ENCODE data around the gene KDM4B. TPM values are rescaled to one million over a fixed set of nuclear protein-coding genes. Genes with fewer than 3 reads are reported as not detected.

KDM4B gene
- total and polyA plus RNA-seq, 4 donors = 3.2 to 19.7 (median 12.9) TPM

- TF ChIP-seq EGR1 (IDR thresholded peaks at IDR 0.05; ENCODE audit: low read depth in 2 of 2) (no peak), FOXA1 (IDR thresholded peaks at IDR 0.05) (no peak), SP1 (IDR thresholded peaks at IDR 0.05) (no peak), REST (IDR thresholded peaks at IDR 0.05) (no peak)
- Histone ChIP-seq H3K4me3 (ENCODE audit: low read depth in 1 of 3, low read length in 3 of 3) (no peak overlapping the region), H3K27me3 (ENCODE audit: control insufficient read depth in 4 of 4, insufficient read depth in 4 of 4, low read length in 3 of 4) (no peaks in the 10 kb centered on the region), H3K27ac (ENCODE audit: low read depth in 1 of 2, low read length in 2 of 2) (no peak overlapping the region), H3K36me3 (ENCODE audit: control insufficient read depth in 4 of 4, insufficient read depth in 3 of 4, low read depth in 1 of 4, low read length in 3 of 4) (peaks cover 0 to 35% (median 20%) of the 10 kb centered on the region in 4 donors), H3K4me1 (ENCODE audit: control insufficient read depth in 4 of 4, insufficient read depth in 4 of 4, low read length in 3 of 4) (peaks cover under 1 to 17% (median 10%) of the 10 kb centered on the region in 4 donors), H3K9me3 (ENCODE audit: control insufficient read depth in 4 of 4, low read length in 3 of 4) (peaks cover 1 to 23% (median 14%) of the 10 kb centered on the region in 4 donors), H3K9ac (ENCODE audit: low read depth in 1 of 2, low read length in 2 of 2) (no peak overlapping the region)
- WGBS = over 99% methylated on average over 3 of the region's 3 CpGs
- no peak for DNase-seq (ENCODE audit: low spot score)
Measured at GRCh38 chr19:5098646-5099045, 129.7 kb downstream of the KDM4B start.

- WGBS = over 99% methylated on average over 5 of the region's 5 CpGs
- peaks cover 1 to 23% (median 14%) of the 10 kb centered on the region in 4 donors for H3K9me3 ChIP-seq (ENCODE audit: control insufficient read depth in 4 of 4, low read length in 3 of 4)
- H3K4me1 ChIP-seq (ENCODE audit: control insufficient read depth in 4 of 4, insufficient read depth in 4 of 4, low read length in 3 of 4) = peaks cover 4 to 28% (median 21%) of the 10 kb centered on the region in 4 donors
- TF ChIP-seq FOXA2 (IDR thresholded peaks at IDR 0.05) (no peak), REST (IDR thresholded peaks at IDR 0.05) (no peak), GABPA (IDR thresholded peaks at IDR 0.05 in 1 of 2, conservative IDR thresholded peaks at IDR 0.05 in 1 of 2) (no peak), RXRA (IDR thresholded peaks at IDR 0.05) (no peak), TAF1 (conservative IDR thresholded peaks at IDR 0.05) (no peak), CTCF (IDR thresholded peaks at IDR 0.05; ENCODE audit: low read depth, low read length, missing input control) (no peak)
- peaks cover 0 to 33% (median 20%) of the 10 kb centered on the region in 4 donors for H3K36me3 ChIP-seq (ENCODE audit: control insufficient read depth in 4 of 4, insufficient read depth in 3 of 4, low read depth in 1 of 4, low read length in 3 of 4)
- no peak for DNase-seq (ENCODE audit: low spot score)
- H3K9ac ChIP-seq (ENCODE audit: low read depth in 1 of 2, low read length in 2 of 2) = no peak overlapping the region
- no peak overlapping the region for H3K4me3 ChIP-seq (ENCODE audit: low read depth in 1 of 3, low read length in 3 of 3)
- no peaks in the 10 kb centered on the region for H3K27me3 ChIP-seq (ENCODE audit: control insufficient read depth in 4 of 4, insufficient read depth in 4 of 4, low read length in 3 of 4)
- no peak overlapping the region for H3K27ac ChIP-seq (ENCODE audit: low read depth in 1 of 2, low read length in 2 of 2)
Measured at GRCh38 chr19:5099701-5100221, 130.8 kb downstream of the KDM4B start.
